Keratinocyte (primary cell): ENCODE data around the gene ALG14. TPM values are rescaled to one million over a fixed set of nuclear protein-coding genes. Genes with fewer than 3 reads are reported as not detected.

Experiments
- DNase-seq: peaks from one replicate; pipeline ENCODE4 v3.0.0-alpha.2; 2011; ENCODE audit warnings: low read depth, missing footprints, low spot score
- FAIRE-seq: peaks from 2 replicates; lab custom pipeline; 2011; peaks lifted over from hg19 to GRCh38; lab: Jason Lieb, UNC
- H2AFZ ChIP-seq: 2 replicates; pipeline ENCODE4 v1.6.0; 2012; ENCODE audit warnings: low read length, control low read depth, inconsistent platforms; ENCODE audit not compliant: control insufficient read depth
- H3K27ac ChIP-seq: 2 replicates; pipeline ENCODE4 v1.5.1; 2011; ENCODE audit warnings: low read length; ENCODE audit not compliant: control insufficient read depth, insufficient read depth
- H3K27me3 ChIP-seq: 3 replicates; pipeline ENCODE4 v1.6.0; 2011; ENCODE audit warnings: low read length; ENCODE audit not compliant: control insufficient read depth, insufficient read depth; ENCODE audit errors: extremely low read depth
- H3K36me3 ChIP-seq, 2 experiments: 2 replicates in 1 of 2; 3 replicates in 1 of 2; pipeline ENCODE4 v1.5.1; 2011; ENCODE audit warnings: low read length in 2 of 2, mild to moderate bottlenecking in 1 of 2; ENCODE audit not compliant: control insufficient read depth in 2 of 2, insufficient read depth in 2 of 2; ENCODE audit errors: extremely low read depth in 1 of 2
- H3K4me1 ChIP-seq: 3 replicates; pipeline ENCODE4 v1.5.1; 2011; ENCODE audit warnings: low read length; ENCODE audit not compliant: control insufficient read depth, insufficient read depth; ENCODE audit errors: extremely low read depth
- H3K4me2 ChIP-seq: 3 replicates; pipeline ENCODE4 v1.6.0; 2011; ENCODE audit warnings: low read depth, low read length; ENCODE audit not compliant: control insufficient read depth, insufficient read depth; ENCODE audit errors: extremely low read depth
- H3K4me3 ChIP-seq, 3 experiments: fragments of 200-600 bp in 1 of 3; sonication (generic) in 1 of 3; 2 replicates in 2 of 3; 3 replicates in 1 of 3; pipeline ENCODE4 v1.5.1; 2011 to 2016; ENCODE audit warnings: low read length in 3 of 3, mild to moderate bottlenecking in 3 of 3, control low read depth in 2 of 3, inconsistent platforms in 1 of 3, low read depth in 1 of 3, mixed read lengths in 1 of 3, mixed run types in 1 of 3, moderate library complexity in 1 of 3; ENCODE audit not compliant: control insufficient read depth in 2 of 3, insufficient read depth in 2 of 3; ENCODE audit errors: extremely low read depth in 1 of 3
- H3K79me2 ChIP-seq: 2 replicates; pipeline ENCODE4 v1.6.0; 2012; ENCODE audit warnings: low read length; ENCODE audit not compliant: control insufficient read depth, insufficient read depth
- H3K9ac ChIP-seq: 3 replicates; pipeline ENCODE4 v1.6.0; 2011; ENCODE audit warnings: low read length; ENCODE audit not compliant: control insufficient read depth, insufficient read depth; ENCODE audit errors: extremely low read depth
- H3K9me1 ChIP-seq: 3 replicates; pipeline ENCODE4 v1.6.0; 2011; ENCODE audit warnings: low read length; ENCODE audit not compliant: control insufficient read depth, insufficient read depth; ENCODE audit errors: extremely low read depth
- H3K9me3 ChIP-seq: 2 replicates; pipeline ENCODE4 v1.5.1; 2012; ENCODE audit warnings: low read depth, low read length; ENCODE audit not compliant: control insufficient read depth
- H4K20me1 ChIP-seq: 3 replicates; pipeline ENCODE4 v1.6.0; 2011; ENCODE audit warnings: low read length; ENCODE audit not compliant: control insufficient read depth, insufficient read depth; ENCODE audit errors: extremely low read depth
- EZH2 ChIP-seq: IDR thresholded peaks from one replicate; pipeline ENCODE4 v1.6.1; 2012; ENCODE audit warnings: inconsistent platforms, mild to moderate bottlenecking, low read length, moderate library complexity
- dilution Hi-C: fragments of 300-500 bp; cut with MboI; formaldehyde crosslinking; loops from one replicate; pipeline ENCODE4 v1.7.0; 2020; ENCODE audit warnings: low sequenced_read_pairs; ENCODE audit not compliant: extremely low pct_ligation_motif_present
- polyA plus RNA-seq, 5 experiments: library from polyadenylated mRNA; depleted of rRNA in 3 of 5; stranded (reverse) in 3 of 5; stranded (forward) in 1 of 5; unstranded in 1 of 5; fragments of >200 nt; gene quantifications; 1 replicate in 1 of 5; 2 replicates in 3 of 5; 3 replicates in 1 of 5; pipeline versions ENCODE4 v1.2.1 to v1.2.3, GENCODE V29; 2011 to 2012; ENCODE audit warnings: missing spikeins in 2 of 5, low read depth in 1 of 5, low replicate concordance in 1 of 5
- TF ChIP-seq, protein P1 (sequence below), 3 experiments: IDR thresholded peaks in 1 of 3; conservative IDR thresholded peaks in 1 of 3; optimal IDR thresholded peaks in 1 of 3; 2 replicates in 2 of 3; 3 replicates in 1 of 3; pipeline versions ENCODE3 to v1.5.1; 2011; ENCODE audit warnings: low read length in 3 of 3, mild to moderate bottlenecking in 3 of 3, moderate library complexity in 2 of 3, control low read depth in 1 of 3, inconsistent platforms in 1 of 3; ENCODE audit not compliant: insufficient read depth in 2 of 3; ENCODE audit errors: extremely low read depth in 1 of 3

ALG14 gene
- polyA plus RNA-seq, 1 donor (not counting 4 experiments of a cell fraction or from before 2014, with no cell fraction given), result 4.6 TPM

GRCh38 chr1:95007687-95008086 lies 65.1 kb downstream of the ALG14 start:
- DNase-seq (no peak), FAIRE-seq (peak; percentile 95)
- no peak overlapping the region for H3K4me3 ChIP-seq
- H2AFZ ChIP-seq, result peak overlapping the region; percentile 26
- H4K20me1 ChIP-seq, result no peaks in the 10 kb centered on the region
- no peaks in the 10 kb centered on the region for H3K79me2 ChIP-seq
- dilution Hi-C loops, result no loop called here
- no peaks in the 10 kb centered on the region for H3K36me3 ChIP-seq
- TF ChIP-seq, protein P1, sequence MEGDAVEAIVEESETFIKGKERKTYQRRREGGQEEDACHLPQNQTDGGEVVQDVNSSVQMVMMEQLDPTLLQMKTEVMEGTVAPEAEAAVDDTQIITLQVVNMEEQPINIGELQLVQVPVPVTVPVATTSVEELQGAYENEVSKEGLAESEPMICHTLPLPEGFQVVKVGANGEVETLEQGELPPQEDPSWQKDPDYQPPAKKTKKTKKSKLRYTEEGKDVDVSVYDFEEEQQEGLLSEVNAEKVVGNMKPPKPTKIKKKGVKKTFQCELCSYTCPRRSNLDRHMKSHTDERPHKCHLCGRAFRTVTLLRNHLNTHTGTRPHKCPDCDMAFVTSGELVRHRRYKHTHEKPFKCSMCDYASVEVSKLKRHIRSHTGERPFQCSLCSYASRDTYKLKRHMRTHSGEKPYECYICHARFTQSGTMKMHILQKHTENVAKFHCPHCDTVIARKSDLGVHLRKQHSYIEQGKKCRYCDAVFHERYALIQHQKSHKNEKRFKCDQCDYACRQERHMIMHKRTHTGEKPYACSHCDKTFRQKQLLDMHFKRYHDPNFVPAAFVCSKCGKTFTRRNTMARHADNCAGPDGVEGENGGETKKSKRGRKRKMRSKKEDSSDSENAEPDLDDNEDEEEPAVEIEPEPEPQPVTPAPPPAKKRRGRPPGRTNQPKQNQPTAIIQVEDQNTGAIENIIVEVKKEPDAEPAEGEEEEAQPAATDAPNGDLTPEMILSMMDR (optimal IDR thresholded peaks at IDR 0.05 in 1 of 3, IDR thresholded peaks at IDR 0.05 in 1 of 3, conservative IDR thresholded peaks at IDR 0.05 in 1 of 3; ENCODE audit: extremely low read depth in 1 of 3, insufficient read depth in 2 of 3, low read length in 3 of 3), result no peak
- TF ChIP-seq EZH2, result no peak
- peak overlapping the region; percentile 0 for H3K4me2 ChIP-seq
- H3K9me1 ChIP-seq, result no peaks in the 10 kb centered on the region
- H3K27me3 ChIP-seq, result no peaks in the 10 kb centered on the region
- H3K4me1 ChIP-seq, result peaks cover 15% of the 10 kb centered on the region
- no peak overlapping the region for H3K27ac ChIP-seq
- H3K9ac ChIP-seq, result no peak overlapping the region
- H3K9me3 ChIP-seq, result no peaks in the 10 kb centered on the region

DNA sequence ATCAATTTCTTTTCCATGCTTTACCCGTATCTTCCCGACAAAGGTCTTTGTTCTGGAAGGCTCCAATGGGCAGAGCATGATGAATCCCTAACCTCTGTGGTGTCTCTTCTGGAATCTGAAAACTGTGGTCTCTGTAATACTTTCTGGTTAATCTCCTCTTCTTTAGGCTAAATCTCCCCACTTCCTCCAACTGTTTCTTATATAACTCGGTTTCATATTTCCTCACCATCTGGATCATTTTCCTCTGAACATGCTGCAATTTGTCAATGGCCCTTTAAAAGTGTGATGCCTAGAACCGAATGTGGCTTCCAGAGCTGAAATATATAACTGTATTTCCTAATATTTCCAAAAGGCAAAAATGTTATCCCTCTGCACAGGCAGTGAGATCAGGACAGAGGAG lies 66.1 kb downstream of the ALG14 start:
- no peak for FAIRE-seq
- DNase-seq, result no peak
- Histone ChIP-seq H3K27me3 (no peaks in the 10 kb centered on the region), H3K4me2 (no peak overlapping the region), H3K36me3 (no peaks in the 10 kb centered on the region), H3K4me1 (peaks cover 17% of the 10 kb centered on the region), H2AFZ (no peak overlapping the region), H3K27ac (no peak overlapping the region), H3K79me2 (no peaks in the 10 kb centered on the region), H3K9me3 (no peaks in the 10 kb centered on the region), H3K9me1 (no peaks in the 10 kb centered on the region), H3K4me3 (no peak overlapping the region), H3K9ac (no peak overlapping the region), H4K20me1 (no peaks in the 10 kb centered on the region)
- TF ChIP-seq, protein P1 (optimal IDR thresholded peaks at IDR 0.05 in 1 of 3, IDR thresholded peaks at IDR 0.05 in 1 of 3, conservative IDR thresholded peaks at IDR 0.05 in 1 of 3; ENCODE audit: extremely low read depth in 1 of 3, insufficient read depth in 2 of 3, low read length in 3 of 3), result no peak
- TF ChIP-seq EZH2, result no peak
- dilution Hi-C loops, result no loop called here
